GM15510 (cell line): ENCODE results near the gene SUSD5.

Source experiments
- POLR2A ChIP-seq: IDR thresholded peaks from 3 replicates; pipeline ENCODE4 v1.6.1; 2011; ENCODE audit warnings: borderline replicate concordance; ENCODE audit not compliant: insufficient read length; ENCODE audit errors: extremely low read depth

SUSD5 gene

DNA sequence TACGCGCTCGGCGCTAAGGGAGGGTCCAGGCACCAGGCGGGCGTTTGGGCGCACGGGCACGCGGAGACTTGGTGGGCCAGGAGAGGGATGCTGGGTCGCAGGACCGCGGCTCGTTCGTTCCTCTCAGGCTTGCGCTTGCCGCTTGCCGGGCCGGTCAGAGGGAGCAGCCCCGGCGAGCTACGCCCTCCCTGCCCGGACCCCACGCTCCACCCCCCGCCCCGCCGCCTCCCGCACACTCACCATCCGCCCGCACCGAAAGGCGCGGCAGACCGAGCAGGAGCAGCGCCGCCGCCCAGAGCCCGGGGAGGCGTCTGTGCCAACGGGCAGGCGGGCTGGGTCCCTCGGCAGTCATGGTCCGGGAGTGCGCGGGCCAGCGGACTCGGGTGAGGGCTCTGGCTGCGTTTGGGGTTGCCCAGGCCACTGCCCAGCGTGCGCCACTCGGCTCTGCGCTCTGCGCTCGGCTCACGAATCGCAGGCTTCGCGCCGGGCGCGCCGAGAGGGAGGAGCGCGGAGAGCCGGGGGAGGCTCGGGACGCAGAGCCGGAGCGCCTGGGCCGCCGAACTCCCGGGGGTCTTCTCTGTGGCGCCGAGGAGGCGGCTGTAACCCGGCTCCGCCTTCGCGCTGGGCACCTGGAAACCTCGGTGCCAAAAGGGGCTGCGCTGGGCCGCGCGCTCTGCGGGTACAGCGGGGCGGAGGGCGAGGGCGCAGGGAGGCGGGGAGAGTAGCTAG is at the start of gene SUSD5:
Gene SUSD5, minus strand, starts transcription at position 365 of the 729 bp plus-strand sequence. Its CDS starts 13 bp downstream, at position 352.
- no peak for TF ChIP-seq POLR2A

DNA sequence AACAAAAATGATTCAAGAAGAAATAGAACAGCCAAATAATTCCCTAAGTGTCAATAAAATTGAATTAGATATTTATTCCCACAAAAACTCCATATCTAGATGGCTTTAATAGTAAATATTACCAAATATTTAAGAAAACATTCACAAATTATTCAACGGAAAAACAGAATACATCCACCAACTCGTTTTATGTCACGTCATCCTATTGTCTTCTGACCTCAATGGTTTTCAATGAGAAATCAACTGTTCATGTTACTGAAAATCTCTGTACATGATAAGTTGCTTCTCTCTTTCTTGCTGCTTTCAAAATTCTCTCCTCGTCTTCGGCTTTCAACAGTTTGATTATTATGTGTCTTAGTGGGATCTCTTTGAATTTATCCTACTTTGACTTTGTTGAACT is 41.5 kb upstream of the SUSD5 start:
- no peak for TF ChIP-seq POLR2A

DNA sequence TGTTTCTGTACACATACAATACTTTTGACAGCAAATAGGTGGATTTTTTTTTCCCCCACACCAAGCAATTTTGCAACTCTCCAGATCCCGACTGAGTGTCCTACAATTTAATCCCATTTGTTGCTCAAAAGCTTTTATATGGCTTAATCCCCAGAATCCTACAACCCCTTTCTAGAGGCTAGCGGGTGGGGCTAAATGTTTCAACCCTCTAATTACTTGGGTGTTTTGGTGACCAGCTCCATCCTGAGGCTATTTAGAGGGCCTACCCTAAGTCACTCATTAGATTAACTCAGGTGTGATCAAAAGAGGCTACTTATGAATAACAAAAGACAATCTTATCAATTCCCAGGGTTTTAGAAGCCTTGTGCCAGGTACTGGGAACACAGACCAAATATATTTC is 37.6 kb upstream of the SUSD5 start:
- TF ChIP-seq POLR2A: no peak

DNA sequence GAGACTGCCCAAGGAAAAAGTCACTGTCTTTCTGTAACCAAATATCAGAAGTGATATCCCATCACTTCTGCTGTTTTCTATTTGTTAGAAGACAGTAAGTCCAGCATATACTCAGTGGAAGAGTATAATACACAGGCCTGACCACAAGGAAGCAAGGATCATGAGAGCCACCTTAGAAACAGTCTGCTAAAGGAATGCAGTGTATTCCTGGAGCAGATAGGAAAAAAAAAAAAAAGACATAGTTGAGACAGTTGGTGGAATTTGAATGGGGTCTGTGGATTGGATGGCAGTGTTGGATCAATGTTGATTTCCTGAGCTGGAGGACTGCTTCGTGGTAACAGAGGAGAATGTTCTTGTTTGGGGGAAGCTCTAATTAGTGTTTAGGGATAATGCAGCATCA is 32.1 kb upstream of the SUSD5 start:
- no peak for TF ChIP-seq POLR2A

- no peak for TF ChIP-seq POLR2A
Measured at GRCh38 chr3:33246786-33247185, 28.2 kb upstream of the SUSD5 start.

DNA sequence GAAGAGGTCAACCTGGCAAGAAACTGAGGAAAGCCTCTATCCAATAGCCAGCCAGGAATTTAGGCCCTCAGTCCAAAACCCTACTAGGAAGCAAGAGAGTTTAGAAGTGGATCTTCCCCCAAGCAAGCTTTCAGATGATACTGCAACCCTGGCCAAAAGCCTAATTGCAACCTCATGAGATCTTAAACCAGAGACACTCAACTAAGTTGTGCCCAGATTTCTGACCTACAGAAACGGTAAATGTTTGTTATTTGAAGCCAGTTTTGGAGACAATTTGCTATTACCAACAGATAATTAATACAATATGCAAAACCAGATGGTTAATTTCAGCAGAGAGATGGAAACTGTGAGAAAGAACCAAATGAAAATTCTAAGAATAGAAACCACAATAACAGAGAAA is 21.7 kb upstream of the SUSD5 start:
- TF ChIP-seq POLR2A: no peak

- no peak for TF ChIP-seq POLR2A
Measured at GRCh38 chr3:33238923-33239322, 20.3 kb upstream of the SUSD5 start.

DNA sequence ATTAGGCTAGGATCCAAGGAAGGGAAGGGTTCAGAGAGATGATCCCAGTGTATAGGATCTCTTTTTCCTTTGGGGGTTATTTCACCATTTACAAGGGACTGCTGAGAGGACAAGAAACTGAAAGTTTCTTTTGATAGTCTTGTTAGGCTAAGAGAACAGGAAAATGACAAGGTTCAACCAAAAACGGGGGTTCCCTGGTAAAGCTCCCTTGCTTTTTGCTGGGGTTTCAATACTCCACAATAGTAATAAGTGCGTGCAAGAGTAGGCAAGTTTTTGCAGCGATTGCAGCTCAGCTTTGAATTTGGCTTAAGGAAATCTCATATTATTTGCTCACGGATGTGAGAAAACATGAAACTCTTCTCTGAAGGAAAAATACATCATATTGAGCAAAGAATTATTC is 18.8 kb upstream of the SUSD5 start:
- no peak for TF ChIP-seq POLR2A

DNA sequence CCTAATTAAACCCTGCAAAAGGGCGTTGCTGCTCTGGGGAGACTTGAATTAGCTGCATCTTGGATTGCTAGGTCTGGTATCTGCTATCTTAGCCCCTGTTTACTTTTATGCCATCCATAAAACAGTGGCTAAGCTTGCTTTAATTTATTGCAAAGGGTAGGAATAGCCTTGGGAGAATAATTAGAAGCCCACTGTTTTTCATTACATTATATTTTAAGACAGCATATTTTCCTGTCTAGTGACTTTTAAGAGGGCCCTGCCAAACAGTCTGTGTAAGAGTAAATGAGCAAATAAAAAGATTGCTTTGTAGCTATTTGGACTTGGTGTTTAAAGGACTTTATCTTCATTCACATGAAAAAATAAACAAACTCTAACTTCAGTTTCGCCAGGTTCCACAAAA is 17.4 kb upstream of the SUSD5 start:
- TF ChIP-seq POLR2A: no peak

DNA sequence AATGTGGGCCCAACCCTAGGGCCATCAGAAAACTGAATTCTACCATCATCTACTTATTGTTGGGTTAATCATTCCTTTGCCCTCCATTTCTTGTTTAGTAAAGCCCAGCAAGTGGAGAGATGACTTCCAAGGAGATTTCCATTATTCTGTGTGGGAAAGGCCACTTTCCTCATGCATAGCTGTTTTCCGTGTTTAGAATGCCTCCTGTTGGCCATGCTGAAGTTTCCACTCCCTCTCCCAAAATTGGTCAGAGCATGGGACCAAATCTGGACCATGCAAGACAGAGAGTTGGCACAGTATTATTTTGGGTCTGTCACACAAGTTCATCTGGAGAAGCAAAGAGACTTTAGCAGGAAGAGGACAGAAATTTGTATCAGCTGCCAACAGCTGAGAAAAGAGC is 15.3 kb upstream of the SUSD5 start:
- TF ChIP-seq POLR2A: no peak

DNA sequence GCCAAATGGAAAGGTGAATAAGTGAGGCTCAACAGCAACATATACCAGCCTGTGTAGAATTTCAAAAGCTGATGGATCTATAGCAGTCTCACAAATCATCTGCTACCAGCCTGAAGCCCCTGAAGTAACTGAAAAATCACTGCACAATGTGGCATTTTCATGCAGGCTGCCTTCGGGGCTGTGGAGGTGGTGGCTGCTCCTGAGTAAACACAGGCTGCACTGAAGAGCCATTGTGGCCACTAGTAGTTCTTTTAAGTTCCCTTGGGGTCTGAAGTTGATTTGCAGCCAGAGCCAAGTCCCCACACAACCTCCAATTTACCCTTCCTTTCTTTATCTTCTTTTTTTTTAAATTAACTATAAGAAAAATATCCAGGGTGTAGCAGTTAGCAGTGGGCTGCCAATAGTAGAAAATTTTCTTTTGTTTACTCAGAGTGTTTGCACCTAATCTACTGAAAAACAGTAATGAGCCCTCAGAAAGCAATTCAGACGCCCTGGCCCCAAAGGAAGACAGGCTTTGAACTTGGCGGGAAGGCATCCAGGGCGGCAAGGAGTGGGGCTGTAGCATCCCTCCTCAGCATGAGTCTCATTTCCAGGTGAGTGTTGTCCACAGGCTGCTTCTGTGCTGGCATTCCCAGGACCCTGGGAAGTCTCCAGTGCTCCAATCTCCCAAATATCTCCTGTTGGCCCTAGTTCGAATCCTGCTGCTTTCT is 13.3 kb upstream of the SUSD5 start:
- no peak for TF ChIP-seq POLR2A

GRCh38 chr3:33229947-33230346 is 11.3 kb upstream of the SUSD5 start:
- no peak for TF ChIP-seq POLR2A

DNA sequence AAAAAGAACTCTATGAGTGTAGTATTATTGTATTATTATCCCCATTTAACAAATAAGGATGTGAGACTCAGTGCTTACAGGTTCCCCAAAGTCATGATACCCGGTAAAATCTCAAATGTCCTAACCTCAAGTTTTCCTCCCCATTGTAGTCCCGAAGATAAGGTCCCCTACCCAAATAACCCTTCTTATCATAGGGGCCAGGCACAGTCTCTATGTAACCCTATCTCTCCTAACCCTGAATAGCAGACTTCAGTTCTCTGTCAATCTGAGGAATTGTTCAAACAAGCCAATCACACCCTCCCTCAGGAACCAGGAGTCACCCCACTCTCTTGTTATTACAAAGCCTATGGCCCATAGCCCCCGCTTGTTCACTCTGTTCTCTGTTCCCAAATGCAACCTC is 10.5 kb upstream of the SUSD5 start:
- no peak for TF ChIP-seq POLR2A

GRCh38 chr3:33221241-33221640 is 2.6 kb upstream of the SUSD5 start:
- no peak for TF ChIP-seq POLR2A

DNA sequence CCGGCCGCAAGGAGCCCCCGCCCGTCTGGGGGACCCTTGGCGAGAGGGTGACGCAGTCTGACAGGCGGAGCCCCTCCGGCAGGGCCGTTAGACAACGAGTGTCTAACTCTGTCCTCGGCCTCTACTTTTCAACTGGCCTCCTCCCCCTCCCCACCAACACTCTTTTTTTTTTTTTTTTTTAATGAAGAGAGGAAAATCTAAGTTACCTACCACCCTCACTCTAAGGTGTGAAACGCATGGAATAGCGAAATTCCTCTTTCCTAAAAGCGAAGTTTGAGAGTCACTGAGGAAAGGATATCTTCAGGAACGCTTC is 521 bp upstream of the SUSD5 start:
- no peak for TF ChIP-seq POLR2A

- TF ChIP-seq POLR2A: no peak
Measured at GRCh38 chr3:33217866-33218445, 654 bp downstream of the SUSD5 start.
